GM23248 (cell line): ENCODE measurements around the gene ZBTB43. TPM values are rescaled to one million over a fixed set of nuclear protein-coding genes. Genes with fewer than 3 reads are reported as not detected.

Experiments
- DNase-seq: peaks from one replicate; pipeline ENCODE4 v3.0.0-alpha.2; 2015
- H2AFZ ChIP-seq: fragments of 200-600 bp; sonication (generic); 2 replicates; pipeline ENCODE4 v1.6.1; 2016; ENCODE audit warnings: antibody characterized with exemption
- H3F3A ChIP-seq: fragments of 200-600 bp; sonication (generic); 2 replicates; pipeline ENCODE4 v1.6.1; 2016; ENCODE audit warnings: mild to moderate bottlenecking, antibody characterized with exemption, mixed run types; ENCODE audit not compliant: insufficient read depth
- H3K27ac ChIP-seq: fragments of 200-600 bp; sonication (generic); 2 replicates; pipeline ENCODE4 v1.5.1; 2016; ENCODE audit warnings: mild to moderate bottlenecking
- H3K27me3 ChIP-seq: fragments of 200-600 bp; sonication (generic); replicated peaks from 2 replicates; pipeline ENCODE4 v1.6.1; 2016; ENCODE audit warnings: mild to moderate bottlenecking; ENCODE audit not compliant: insufficient read depth
- H3K36me3 ChIP-seq: fragments of 200-600 bp; sonication (generic); 2 replicates; pipeline ENCODE4 v1.6.1; 2016; ENCODE audit warnings: low read depth, mild to moderate bottlenecking
- H3K4me1 ChIP-seq: fragments of 200-600 bp; sonication (generic); 2 replicates; pipeline ENCODE4 v1.6.1; 2016; ENCODE audit warnings: mild to moderate bottlenecking; ENCODE audit not compliant: insufficient read depth
- H3K4me2 ChIP-seq: fragments of 200-600 bp; sonication (generic); one replicate; pipeline ENCODE4 v1.6.1; 2016; ENCODE audit warnings: mild to moderate bottlenecking; ENCODE audit not compliant: unreplicated experiment
- H3K4me3 ChIP-seq: fragments of 200-600 bp; sonication (generic); 2 replicates; pipeline ENCODE4 v1.5.1; 2016; ENCODE audit warnings: mild to moderate bottlenecking
- H3K79me2 ChIP-seq: fragments of 200-600 bp; sonication (generic); 2 replicates; pipeline ENCODE4 v1.6.1; 2016; ENCODE audit warnings: mild to moderate bottlenecking; ENCODE audit not compliant: insufficient read depth
- H3K9ac ChIP-seq: fragments of 200-600 bp; sonication (generic); 2 replicates; pipeline ENCODE4 v1.6.1; 2016; ENCODE audit warnings: mild to moderate bottlenecking
- H3K9me2 ChIP-seq: fragments of 200-600 bp; sonication (generic); 2 replicates; pipeline ENCODE4 v1.6.1; 2016; ENCODE audit warnings: mixed run types, mild to moderate bottlenecking, moderate library complexity; ENCODE audit not compliant: insufficient read depth
- H3K9me3 ChIP-seq: fragments of 200-600 bp; sonication (generic); one replicate; pipeline ENCODE4 v1.6.1; 2017; ENCODE audit warnings: low read depth
- H4K20me1 ChIP-seq: fragments of 200-600 bp; sonication (generic); 2 replicates; pipeline ENCODE4 v1.6.0; 2016; ENCODE audit not compliant: insufficient read depth
- EZH2 ChIP-seq: fragments of 200-600 bp; sonication (generic); IDR thresholded peaks from 2 replicates; pipeline ENCODE4 v1.6.1; 2018; ENCODE audit warnings: antibody characterized with exemption, mild to moderate bottlenecking; ENCODE audit not compliant: insufficient read depth, poor library complexity, severe bottlenecking
- EZH2phosphoT487 ChIP-seq: fragments of 200-600 bp; sonication (generic); IDR thresholded peaks from 2 replicates; pipeline ENCODE4 v1.6.1; 2018; ENCODE audit warnings: antibody characterized with exemption, moderate library complexity, mild to moderate bottlenecking, low read depth; ENCODE audit not compliant: insufficient read depth
- WGBS, 2 experiments: methylation state at CpG; one replicate each; pipeline ENCODE4 v1.1.6; 2015 to 2017; ENCODE audit warnings: low lambda C conversion rate in 2 of 2, low coverage in 1 of 2; ENCODE audit errors: missing lambda C conversion rate in 2 of 2; 5-methylcytosine and 5-hydroxymethylcytosine counted together
- in situ Hi-C: fragments of 300-500 bp; cut with MboI; formaldehyde crosslinking; loops from 2 replicates; pipeline ENCODE4 v1.15.0; 2020
- polyA plus RNA-seq: library from polyadenylated mRNA; unstranded; fragments of >200 nt; fragmentation: Nextera tagmentation; extraction: Ambion mirVana; gene quantifications from 2 replicates; pipeline ENCODE4 v1.2.1, GENCODE V29; 2016
- total RNA-seq: library from RNA; depleted of rRNA; stranded (reverse); fragments of >200 nt; shearing (Covaris generic); gene quantifications from 2 replicates; pipeline ENCODE4 v1.2.3, GENCODE V29; 2014

ZBTB43 gene
- total and polyA plus RNA-seq, 2 experiments from 2014 or later: 8.5 to 12.3 TPM

- peaks cover 8% of the 10 kb centered on the region; the same call in 1 of the 2 replicates for H3F3A ChIP-seq
- no peak overlapping the region for H3K4me2 ChIP-seq
- WGBS, 2 experiments: 84 to 88% methylated on average over 11 of the region's 11 CpGs
- no peak overlapping the region for H2AFZ ChIP-seq
- peaks cover 61% of the 10 kb centered on the region for H3K79me2 ChIP-seq
- no peak overlapping the region for H3K4me3 ChIP-seq
- TF ChIP-seq EZH2 (no peak), EZH2phosphoT487 (no peak)
- H3K9me3 ChIP-seq: no peaks in the 10 kb centered on the region
- no peak overlapping the region for H3K9ac ChIP-seq
- in situ Hi-C loops: no loop called here
- no peaks in the 10 kb centered on the region; the same call in 1 of the 2 replicates for H4K20me1 ChIP-seq
- no peaks in the 10 kb centered on the region for H3K27me3 ChIP-seq
- peaks cover 8% of the 10 kb centered on the region; the same call in 1 of the 2 replicates for H3K4me1 ChIP-seq
- H3K27ac ChIP-seq: no peak overlapping the region
- H3K36me3 ChIP-seq: peaks cover 18% of the 10 kb centered on the region; the same call in 1 of the 2 replicates
- H3K9me2 ChIP-seq: no peaks in the 10 kb centered on the region
- DNase-seq: no peak
Observed at GRCh38 chr9:126882746-126883145, 77.9 kb downstream of the ZBTB43 start.

GRCh38 chr9:126883636-126884035 is 78.8 kb downstream of the ZBTB43 start:
- 90% methylated on average over 15 of the region's 15 CpGs for WGBS, 2 experiments
- no peak overlapping the region for H2AFZ ChIP-seq
- in situ Hi-C loops: no loop called here

GRCh38 chr9:126885131-126885641 is 80.3 kb downstream of the ZBTB43 start:
- peak overlapping the region; percentile 40 for H3K27ac ChIP-seq
- peak; percentile 64 for DNase-seq
- peaks cover 8% of the 10 kb centered on the region; the same call in 1 of the 2 replicates for H3K4me1 ChIP-seq
- in situ Hi-C loops: no loop called here
- no peaks in the 10 kb centered on the region for H3K9me3 ChIP-seq
- WGBS, 2 experiments: 30 to 37% methylated on average over 6 of the region's 6 CpGs
- no peaks in the 10 kb centered on the region; the same call in 1 of the 2 replicates for H4K20me1 ChIP-seq
- H3K9ac ChIP-seq: no peak overlapping the region
- no peak for TF ChIP-seq EZH2phosphoT487
- H3K4me3 ChIP-seq: no peak overlapping the region
- no peak overlapping the region for H3K4me2 ChIP-seq
- H2AFZ ChIP-seq: no peak overlapping the region; the same call in 1 of the 2 replicates
- peaks cover 14% of the 10 kb centered on the region; the same call in 1 of the 2 replicates for H3K36me3 ChIP-seq
- H3K9me2 ChIP-seq: no peaks in the 10 kb centered on the region
- H3F3A ChIP-seq: peaks cover 8% of the 10 kb centered on the region; the same call in 1 of the 2 replicates
- no peaks in the 10 kb centered on the region for H3K27me3 ChIP-seq
- H3K79me2 ChIP-seq: peaks cover 37% of the 10 kb centered on the region

More at GRCh38 chr9:126883636-126884035, 78.8 kb downstream of the ZBTB43 start:
- Histone ChIP-seq H3K4me3 (no peak overlapping the region), H3K9me3 (no peaks in the 10 kb centered on the region), H3K27ac (no peak overlapping the region), H3K9me2 (no peaks in the 10 kb centered on the region), H3K27me3 (no peaks in the 10 kb centered on the region), H3F3A (peaks cover 8% of the 10 kb centered on the region; the same call in 1 of the 2 replicates), H4K20me1 (no peaks in the 10 kb centered on the region; the same call in 1 of the 2 replicates), H3K9ac (no peak overlapping the region), H3K79me2 (peaks cover 52% of the 10 kb centered on the region), H3K4me2 (no peak overlapping the region), H3K4me1 (peaks cover 8% of the 10 kb centered on the region; the same call in 1 of the 2 replicates), H3K36me3 (peaks cover 18% of the 10 kb centered on the region; the same call in 1 of the 2 replicates)
- TF ChIP-seq EZH2 (no peak), EZH2phosphoT487 (no peak)
- DNase-seq: no peak

DNA sequence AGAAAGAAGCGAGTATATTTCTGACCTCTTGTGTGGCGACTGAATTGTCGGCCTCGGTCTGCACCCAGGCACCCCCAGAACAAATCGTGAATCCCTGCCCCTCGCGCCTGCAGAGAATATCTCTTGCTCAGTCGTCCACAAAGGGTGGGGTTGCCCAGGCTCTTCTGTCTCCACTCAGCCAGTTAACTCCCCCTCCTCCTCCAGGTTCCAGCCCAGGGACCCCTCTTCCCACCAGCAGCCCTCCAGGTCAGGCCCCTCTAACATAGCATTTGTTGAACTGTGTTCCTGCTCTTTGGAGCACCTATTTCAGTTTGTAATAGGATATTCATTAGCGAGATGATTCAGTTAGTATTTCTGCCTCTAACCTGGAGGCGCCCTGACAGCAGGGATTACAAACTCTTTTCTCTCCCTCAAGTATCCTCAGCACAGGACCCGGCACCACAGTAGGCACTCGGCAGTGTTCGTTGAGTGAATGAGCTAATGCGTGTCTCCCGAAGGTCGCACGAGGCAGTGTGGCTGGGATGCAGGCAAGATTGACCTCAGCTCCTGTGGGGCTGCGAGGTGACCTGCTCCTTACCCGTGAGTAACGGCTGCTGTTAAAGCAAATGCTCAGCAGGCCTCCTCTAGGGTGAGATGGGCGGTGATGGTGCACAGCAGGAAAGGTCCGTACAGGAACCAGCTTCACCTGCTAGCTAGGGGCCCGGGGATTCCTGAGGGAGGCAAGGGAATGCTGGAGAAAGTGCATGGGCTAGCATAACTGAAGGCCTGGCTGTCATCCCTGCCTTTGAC is 81.4 kb downstream of the ZBTB43 start:
- Histone ChIP-seq H3K4me2 (no peak overlapping the region), H3K27ac (no peak overlapping the region), H3K9ac (no peak overlapping the region), H3K9me3 (no peaks in the 10 kb centered on the region), H3K36me3 (peaks cover 5% of the 10 kb centered on the region; the same call in 1 of the 2 replicates), H3K4me3 (no peak overlapping the region), H3F3A (peaks cover 8% of the 10 kb centered on the region; the same call in 1 of the 2 replicates), H3K27me3 (no peaks in the 10 kb centered on the region), H4K20me1 (no peaks in the 10 kb centered on the region; the same call in 1 of the 2 replicates), H3K9me2 (no peaks in the 10 kb centered on the region), H3K4me1 (peaks cover 8% of the 10 kb centered on the region; the same call in 1 of the 2 replicates), H2AFZ (no peak overlapping the region), H3K79me2 (peaks cover 28% of the 10 kb centered on the region)
- in situ Hi-C loops: no loop called here
- DNase-seq: no peak
- WGBS, 2 experiments: 81% methylated on average over 22 to 23 of the region's 23 CpGs
- TF ChIP-seq EZH2phosphoT487 (no peak), EZH2 (no peak)
